Hepatocyte (in vitro differentiated cells): ENCODE measurements around the gene FBLN2. TPM values are rescaled to one million over a fixed set of nuclear protein-coding genes. Genes with fewer than 3 reads are reported as not detected.
A peak's percentile ranks its signal among the peaks of the same experiment; 100 is the strongest.

Experiments used
- DNase-seq: peaks from one replicate; pipeline ENCODE4 v3.0.0-alpha.2; 2016; ENCODE audit warnings: low spot score
- H2AFZ ChIP-seq: fragments of 200-600 bp; sonication (generic); 2 replicates; pipeline ENCODE4 v1.6.0; 2016; ENCODE audit warnings: antibody characterized with exemption, mild to moderate bottlenecking
- H3K27ac ChIP-seq: fragments of 200-600 bp; sonication (generic); 2 replicates; pipeline ENCODE4 v1.5.1; 2016; ENCODE audit warnings: mild to moderate bottlenecking
- H3K27me3 ChIP-seq: fragments of 200-600 bp; sonication (generic); 2 replicates; pipeline ENCODE4 v1.6.1; 2016
- H3K36me3 ChIP-seq: fragments of 200-600 bp; sonication (generic); replicated peaks from 2 replicates; pipeline ENCODE4 v1.5.1; 2016; ENCODE audit warnings: low read depth; ENCODE audit not compliant: insufficient read depth
- H3K4me1 ChIP-seq: fragments of 200-600 bp; sonication (generic); 2 replicates; pipeline ENCODE4 v1.5.1; 2016; ENCODE audit warnings: mild to moderate bottlenecking, moderate library complexity; ENCODE audit not compliant: insufficient read depth
- H3K4me2 ChIP-seq: fragments of 200-600 bp; sonication (generic); 2 replicates; pipeline ENCODE4 v1.6.0; 2016
- H3K4me3 ChIP-seq: fragments of 200-600 bp; sonication (generic); 2 replicates; pipeline ENCODE4 v1.5.1; 2016; ENCODE audit warnings: mild to moderate bottlenecking
- H3K79me2 ChIP-seq: fragments of 200-600 bp; sonication (generic); 2 replicates; pipeline ENCODE4 v1.6.0; 2017; ENCODE audit warnings: mild to moderate bottlenecking
- H3K9me2 ChIP-seq: fragments of 200-600 bp; sonication (generic); replicated peaks from 2 replicates; pipeline ENCODE4 v1.6.0; 2017; ENCODE audit warnings: mild to moderate bottlenecking; ENCODE audit not compliant: insufficient read depth
- H3K9me3 ChIP-seq: fragments of 200-600 bp; sonication (generic); 2 replicates; pipeline ENCODE4 v1.5.1; 2016; ENCODE audit warnings: low read depth, mild to moderate bottlenecking
- H4K20me1 ChIP-seq: fragments of 200-600 bp; sonication (generic); 2 replicates; pipeline ENCODE4 v1.6.0; 2016; ENCODE audit warnings: mild to moderate bottlenecking; ENCODE audit not compliant: insufficient read depth, poor library complexity, severe bottlenecking
- EZH2 ChIP-seq: fragments of 200-600 bp; sonication (generic); IDR thresholded peaks from 2 replicates; pipeline ENCODE4 v1.6.1; 2016; ENCODE audit warnings: antibody characterized with exemption, mild to moderate bottlenecking, borderline replicate concordance
- EZH2phosphoT487 ChIP-seq: fragments of 200-600 bp; sonication (generic); IDR thresholded peaks from one replicate; pipeline ENCODE4 v1.6.1; 2018; ENCODE audit warnings: antibody characterized with exemption, mild to moderate bottlenecking, low read depth, moderate library complexity; ENCODE audit not compliant: unreplicated experiment, severe bottlenecking
- WGBS: methylation state at CpG from one replicate; pipeline ENCODE4 v1.1.6; 2016; ENCODE audit warnings: low lambda C conversion rate; ENCODE audit errors: missing lambda C conversion rate; 5-methylcytosine and 5-hydroxymethylcytosine counted together
- polyA plus RNA-seq: library from polyadenylated mRNA; unstranded; fragments of >200 nt; fragmentation: Nextera tagmentation; extraction: Ambion mirVana; gene quantifications from 2 replicates; pipeline ENCODE4 v1.2.1, GENCODE V29; 2016
- total RNA-seq: library from RNA; depleted of rRNA; stranded (reverse); fragments of >200 nt; gene quantifications from 2 replicates; pipeline ENCODE4 v1.2.3, GENCODE V29; 2014
- TF ChIP-seq, protein P1 (sequence below): fragments of 200-600 bp; sonication (generic); IDR thresholded peaks from 2 replicates; pipeline ENCODE4 v1.5.1; 2016; ENCODE audit warnings: antibody characterized with exemption, mild to moderate bottlenecking; ENCODE audit not compliant: poor library complexity

The FBLN2 gene
- total and polyA plus RNA-seq, 2 experiments from 2014 or later, result 75.8 to 76.2 TPM

DNA sequence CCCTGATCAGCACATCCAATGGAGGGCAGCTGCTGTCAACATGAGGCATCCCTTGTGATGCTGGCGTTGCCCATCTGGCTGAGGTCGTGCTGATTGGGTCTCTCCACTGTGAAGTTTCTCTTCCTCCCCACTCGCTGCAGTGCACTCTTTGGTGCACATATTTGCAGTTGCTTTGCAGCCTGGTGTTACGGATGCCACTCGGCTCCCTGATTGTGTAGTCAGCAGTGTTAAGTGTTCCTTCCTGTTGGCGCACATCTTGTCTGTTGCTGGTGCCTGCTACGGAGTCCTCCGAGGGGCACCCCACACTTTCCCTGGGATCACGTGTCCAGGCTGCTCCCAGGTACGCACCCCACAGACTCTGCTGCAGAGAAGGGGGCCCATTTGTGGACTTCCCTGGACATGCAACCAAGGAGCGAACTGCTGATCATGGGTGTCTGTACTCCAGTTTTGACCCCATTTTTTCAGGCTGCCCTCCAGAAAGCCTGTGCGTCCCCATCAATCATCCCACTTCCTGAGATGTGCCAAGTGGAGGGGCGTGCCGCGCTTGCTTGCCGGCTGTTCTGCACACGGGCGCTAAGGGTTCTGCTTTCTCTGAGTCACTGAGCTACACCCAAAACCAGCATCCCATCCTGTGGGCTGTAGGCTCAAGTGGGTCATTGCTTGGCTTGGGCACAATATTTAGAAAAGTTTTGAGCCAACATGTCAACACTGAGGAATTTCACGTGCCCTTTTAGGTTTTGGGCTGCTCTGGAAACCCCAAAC, 98.6 kb downstream of the FBLN2 start:
- peaks cover 4% of the 10 kb centered on the region for H3K4me1 ChIP-seq
- no peaks in the 10 kb centered on the region for H4K20me1 ChIP-seq
- no peaks in the 10 kb centered on the region for H3K79me2 ChIP-seq
- no peak overlapping the region for H3K4me3 ChIP-seq
- no peaks in the 10 kb centered on the region for H3K9me3 ChIP-seq
- H3K4me2 ChIP-seq, result no peak overlapping the region
- no peaks in the 10 kb centered on the region for H3K27me3 ChIP-seq
- WGBS, result 87% methylated on average over 19 of the region's 19 CpGs
- H3K9me2 ChIP-seq, result no peaks in the 10 kb centered on the region
- no peak overlapping the region for H3K27ac ChIP-seq
- no peaks in the 10 kb centered on the region for H3K36me3 ChIP-seq
- DNase-seq, result no peak
- TF ChIP-seq, protein P1, sequence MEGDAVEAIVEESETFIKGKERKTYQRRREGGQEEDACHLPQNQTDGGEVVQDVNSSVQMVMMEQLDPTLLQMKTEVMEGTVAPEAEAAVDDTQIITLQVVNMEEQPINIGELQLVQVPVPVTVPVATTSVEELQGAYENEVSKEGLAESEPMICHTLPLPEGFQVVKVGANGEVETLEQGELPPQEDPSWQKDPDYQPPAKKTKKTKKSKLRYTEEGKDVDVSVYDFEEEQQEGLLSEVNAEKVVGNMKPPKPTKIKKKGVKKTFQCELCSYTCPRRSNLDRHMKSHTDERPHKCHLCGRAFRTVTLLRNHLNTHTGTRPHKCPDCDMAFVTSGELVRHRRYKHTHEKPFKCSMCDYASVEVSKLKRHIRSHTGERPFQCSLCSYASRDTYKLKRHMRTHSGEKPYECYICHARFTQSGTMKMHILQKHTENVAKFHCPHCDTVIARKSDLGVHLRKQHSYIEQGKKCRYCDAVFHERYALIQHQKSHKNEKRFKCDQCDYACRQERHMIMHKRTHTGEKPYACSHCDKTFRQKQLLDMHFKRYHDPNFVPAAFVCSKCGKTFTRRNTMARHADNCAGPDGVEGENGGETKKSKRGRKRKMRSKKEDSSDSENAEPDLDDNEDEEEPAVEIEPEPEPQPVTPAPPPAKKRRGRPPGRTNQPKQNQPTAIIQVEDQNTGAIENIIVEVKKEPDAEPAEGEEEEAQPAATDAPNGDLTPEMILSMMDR, result no peak
- TF ChIP-seq EZH2phosphoT487, result no peak
- TF ChIP-seq EZH2, result no peak
- no peak overlapping the region for H2AFZ ChIP-seq

DNA sequence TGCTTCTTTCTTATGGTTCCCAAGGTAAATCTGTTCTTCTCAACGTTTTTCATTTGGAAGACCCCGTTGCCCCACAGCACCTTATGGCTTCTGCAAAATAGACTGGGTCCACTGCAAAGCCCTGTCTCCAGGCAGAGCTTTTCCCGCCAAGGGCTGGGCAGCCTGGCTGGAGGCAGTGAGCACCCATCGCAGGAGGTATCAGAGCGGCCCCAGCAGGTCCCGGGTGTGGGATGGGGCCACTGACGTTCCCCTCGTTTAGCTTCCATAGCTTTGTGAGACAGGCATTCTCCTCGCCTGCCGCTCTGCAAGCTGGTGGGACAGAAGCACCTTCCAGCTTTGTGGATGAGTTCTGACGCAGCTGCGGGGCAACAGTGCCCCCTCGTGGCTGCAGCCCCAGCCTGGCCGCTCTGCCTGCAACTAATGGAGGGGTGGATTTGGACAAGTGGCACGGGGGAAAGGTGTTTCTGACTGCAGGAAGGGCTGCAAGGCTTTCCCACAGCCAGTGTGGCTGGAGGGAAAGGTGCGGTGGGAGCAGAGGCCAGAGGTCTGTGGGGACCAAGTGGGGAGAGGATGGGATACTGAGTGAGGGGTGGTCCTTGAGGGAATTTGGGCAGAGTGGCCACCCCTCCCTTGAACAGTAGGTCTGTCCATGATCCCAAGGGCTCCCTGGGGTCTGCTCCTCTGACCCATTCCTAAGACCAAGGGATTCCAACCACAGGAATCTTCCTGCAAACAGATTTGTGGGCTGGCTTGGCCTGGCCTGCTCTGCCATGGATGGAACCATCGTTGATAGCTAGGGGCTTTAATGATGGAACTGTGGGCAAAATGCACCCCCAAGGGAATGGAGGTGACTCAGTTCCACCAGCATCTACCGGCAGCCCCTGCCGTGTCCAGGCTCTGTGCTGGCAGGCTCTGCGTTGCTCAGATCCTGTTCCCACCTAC, 99.4 kb downstream of the FBLN2 start:
- DNase-seq, result peak; percentile 90
- no peak overlapping the region for H3K27ac ChIP-seq
- no peaks in the 10 kb centered on the region for H3K36me3 ChIP-seq
- no peak overlapping the region for H3K4me3 ChIP-seq
- no peaks in the 10 kb centered on the region for H3K27me3 ChIP-seq
- H3K9me2 ChIP-seq, result no peaks in the 10 kb centered on the region
- H3K9me3 ChIP-seq, result no peaks in the 10 kb centered on the region
- no peaks in the 10 kb centered on the region for H3K79me2 ChIP-seq
- TF ChIP-seq EZH2 (no peak), EZH2phosphoT487 (no peak)
- TF ChIP-seq, protein P1, result peak; percentile 98
- H3K4me1 ChIP-seq, result peaks cover 4% of the 10 kb centered on the region
- H4K20me1 ChIP-seq, result no peaks in the 10 kb centered on the region
- no peak overlapping the region for H3K4me2 ChIP-seq
- WGBS, result 22% methylated on average over 19 of the region's 20 CpGs
- no peak overlapping the region for H2AFZ ChIP-seq

DNA sequence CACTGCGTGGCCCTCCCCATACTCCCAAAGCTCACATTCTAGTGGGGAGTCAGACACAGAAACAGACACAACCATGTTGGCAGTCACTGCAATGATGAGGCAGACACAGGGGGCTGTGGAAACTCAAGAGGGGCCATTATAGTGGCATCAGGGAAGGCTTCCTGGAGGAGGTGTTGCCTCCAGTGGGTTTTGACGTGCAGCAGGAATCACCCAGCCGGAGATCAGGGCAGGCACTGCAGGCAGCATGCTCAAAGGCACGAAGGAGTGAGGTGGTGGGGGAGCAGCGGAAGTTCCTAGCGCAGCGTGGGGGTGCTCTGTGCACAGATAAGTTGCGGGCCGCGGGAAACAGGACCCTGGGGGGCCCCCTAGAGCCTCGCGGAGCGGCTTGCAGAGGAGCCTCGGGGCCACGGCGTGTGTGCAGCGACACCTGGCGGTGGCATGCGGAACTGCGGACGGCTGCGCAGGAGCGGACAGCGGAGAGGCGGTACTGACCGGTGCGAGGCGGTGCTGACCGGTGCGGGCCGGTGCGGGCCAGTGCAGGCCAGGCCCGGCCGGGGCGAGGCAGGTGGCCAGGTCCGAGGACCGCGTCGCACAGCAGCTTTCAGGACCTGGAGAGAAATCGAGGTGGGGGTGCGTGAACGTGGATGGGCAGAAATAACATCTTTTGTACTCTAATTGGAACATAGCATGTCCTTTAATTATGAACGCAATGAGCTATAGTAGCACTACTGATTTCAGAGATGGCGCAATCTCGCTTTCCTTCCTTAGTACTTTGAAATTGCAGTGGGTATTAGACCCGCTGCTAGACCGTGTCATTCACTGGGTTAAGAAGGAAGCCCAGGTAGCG, 101.5 kb downstream of the FBLN2 start:
- Histone ChIP-seq H3K4me3 (no peak overlapping the region), H3K27me3 (peaks cover 7% of the 10 kb centered on the region)

More for the DNA sequence above, 101.5 kb downstream of the FBLN2 start:
- Histone ChIP-seq H3K9me2 (no peaks in the 10 kb centered on the region), H2AFZ (no peak overlapping the region), H3K36me3 (no peaks in the 10 kb centered on the region), H3K27ac (no peak overlapping the region), H3K9me3 (no peaks in the 10 kb centered on the region), H3K4me2 (peak overlapping the region; percentile 67), H3K4me1 (peaks cover 4% of the 10 kb centered on the region), H3K79me2 (no peaks in the 10 kb centered on the region), H4K20me1 (no peaks in the 10 kb centered on the region)
- peak; percentile 90 for DNase-seq
- WGBS, result 23% methylated on average over 48 of the region's 48 CpGs
- TF ChIP-seq, protein P1, result peak; percentile 99
- no peak for TF ChIP-seq EZH2phosphoT487
